ELR (cell line): ENCODE data around the gene MTHFD1.

Experiments used
- DNase-seq: peaks from one replicate; pipeline ENCODE4 v3.0.0-alpha.2; 2015; ENCODE audit warnings: low read depth

The MTHFD1 gene

DNA sequence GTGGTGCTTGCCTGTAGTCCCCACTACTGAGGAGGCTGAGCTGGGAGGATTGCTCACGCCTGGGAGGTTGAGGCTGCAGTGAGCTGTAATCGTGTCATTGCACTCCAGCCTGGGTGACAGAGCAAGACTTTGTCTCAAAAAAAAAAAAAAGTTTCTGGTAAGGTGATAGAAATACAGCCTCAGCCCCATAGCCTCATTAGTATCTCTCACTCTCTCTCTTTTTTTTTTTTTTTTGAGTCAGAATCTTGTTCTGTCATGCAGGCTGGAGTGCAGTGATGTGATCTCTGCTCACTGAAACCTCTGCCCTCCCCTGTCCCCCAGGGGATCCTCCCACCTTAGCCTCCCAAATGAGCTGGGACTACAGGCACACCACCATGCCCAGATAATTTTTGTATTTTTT is 19.2 kb downstream of the MTHFD1 start:
- no peak for DNase-seq

DNA sequence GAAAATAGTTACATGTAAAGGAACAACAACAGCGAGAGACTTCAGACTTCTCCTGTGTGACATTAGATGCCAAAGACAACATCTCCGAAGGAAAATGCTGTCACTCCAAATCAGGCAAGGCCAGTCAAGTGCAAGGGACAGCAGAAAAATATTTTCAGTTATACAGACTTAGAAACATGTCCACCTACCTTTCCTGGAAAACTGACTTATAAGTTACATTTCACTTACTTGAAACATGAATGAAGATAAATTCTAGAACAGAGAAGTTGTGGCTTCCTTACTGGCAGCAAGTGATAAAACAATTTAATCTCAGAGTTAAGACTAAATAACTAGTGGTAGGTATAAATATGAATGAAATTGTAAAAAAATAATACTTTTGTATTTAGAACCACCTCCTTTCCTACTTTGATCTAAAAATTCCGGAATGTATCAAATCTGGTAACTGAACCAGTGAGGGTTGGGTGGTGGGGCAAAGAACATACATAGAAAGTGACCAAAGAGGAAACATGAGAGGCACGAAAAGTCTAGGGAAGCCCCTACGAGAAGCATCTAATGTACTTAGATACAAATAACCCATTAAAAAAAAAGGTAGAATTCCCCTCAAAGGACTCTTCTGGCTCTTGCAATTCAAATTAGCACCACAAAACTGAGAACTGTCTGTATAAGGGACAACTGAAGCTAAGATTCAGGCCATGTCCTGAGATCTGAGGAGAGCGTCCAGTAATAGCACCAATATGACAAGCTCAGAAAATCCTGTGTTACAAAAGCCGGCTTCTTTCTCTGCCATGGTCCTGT is 21.2 kb downstream of the MTHFD1 start:
- no peak for DNase-seq

DNA sequence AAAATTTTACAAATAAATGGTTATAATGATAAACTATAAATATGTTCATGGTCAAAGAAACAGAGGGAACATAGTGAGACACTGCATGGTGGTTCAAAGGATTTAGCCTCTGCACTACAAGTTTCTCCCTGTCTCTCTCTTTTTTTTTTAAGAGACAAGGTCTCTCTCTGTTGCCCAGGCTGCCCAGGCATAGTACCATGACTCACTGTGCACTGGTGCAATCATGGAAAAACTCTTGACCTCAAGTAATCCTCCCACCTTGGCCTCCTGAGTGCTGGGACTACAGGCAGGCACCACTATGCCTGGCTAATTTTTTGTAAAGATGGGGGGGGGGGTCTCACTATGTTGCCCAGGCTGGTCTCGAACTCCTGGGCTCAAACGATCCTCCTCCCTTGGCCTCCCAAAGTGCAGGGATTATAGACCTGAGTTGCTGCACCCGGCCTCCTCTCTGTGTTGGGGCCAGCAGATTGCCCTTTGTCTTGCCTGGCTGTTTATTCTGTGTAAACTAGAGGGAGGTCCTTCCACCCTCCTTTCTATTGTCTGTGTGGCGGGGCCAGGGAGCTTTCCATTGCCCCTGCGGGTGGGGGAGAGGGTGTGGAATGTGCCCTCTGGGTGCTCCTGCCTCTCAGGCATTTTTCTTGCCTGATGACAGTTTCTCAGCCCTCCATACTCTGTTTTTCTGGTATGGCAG is 22.1 kb downstream of the MTHFD1 start:
- peak; percentile 56 for DNase-seq

DNA sequence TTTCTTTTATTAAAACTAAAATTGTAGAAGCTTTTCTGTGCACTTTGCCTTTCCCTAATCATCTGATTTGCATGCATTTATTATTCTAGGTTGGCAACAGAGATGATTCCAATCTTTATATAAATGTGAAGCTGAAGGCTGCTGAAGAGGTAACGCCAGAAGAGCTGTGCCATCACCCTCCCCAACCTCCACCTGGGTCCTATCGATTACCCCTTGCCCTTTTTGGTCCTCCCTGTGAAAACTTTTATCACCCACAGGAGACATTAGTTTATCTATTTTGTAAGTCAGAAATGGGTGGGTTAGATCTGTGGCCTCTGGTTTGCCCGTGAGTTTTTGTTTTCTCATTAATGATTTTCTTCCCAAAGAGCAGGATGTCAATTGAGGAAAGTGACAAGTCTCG is 22.8 kb downstream of the MTHFD1 start:
- no peak for DNase-seq

DNA sequence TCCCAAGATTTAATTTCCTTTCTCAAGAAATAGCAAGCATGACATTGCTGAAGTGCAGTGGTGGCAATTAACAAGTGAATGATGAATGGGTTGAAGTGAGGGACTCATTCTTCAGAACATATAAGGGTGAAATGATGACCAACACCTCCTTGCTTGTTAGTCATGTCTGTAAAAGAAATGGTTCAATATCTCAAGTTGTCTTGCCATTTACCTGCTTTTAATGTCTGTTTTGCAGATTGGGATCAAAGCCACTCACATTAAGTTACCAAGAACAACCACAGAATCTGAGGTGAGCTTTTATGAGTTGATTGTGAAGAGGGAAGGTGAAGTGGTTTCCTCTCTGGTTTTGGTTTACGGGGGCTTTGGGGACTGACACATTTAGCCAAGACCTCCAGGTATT is 24.1 kb downstream of the MTHFD1 start:
- no peak for DNase-seq

DNA sequence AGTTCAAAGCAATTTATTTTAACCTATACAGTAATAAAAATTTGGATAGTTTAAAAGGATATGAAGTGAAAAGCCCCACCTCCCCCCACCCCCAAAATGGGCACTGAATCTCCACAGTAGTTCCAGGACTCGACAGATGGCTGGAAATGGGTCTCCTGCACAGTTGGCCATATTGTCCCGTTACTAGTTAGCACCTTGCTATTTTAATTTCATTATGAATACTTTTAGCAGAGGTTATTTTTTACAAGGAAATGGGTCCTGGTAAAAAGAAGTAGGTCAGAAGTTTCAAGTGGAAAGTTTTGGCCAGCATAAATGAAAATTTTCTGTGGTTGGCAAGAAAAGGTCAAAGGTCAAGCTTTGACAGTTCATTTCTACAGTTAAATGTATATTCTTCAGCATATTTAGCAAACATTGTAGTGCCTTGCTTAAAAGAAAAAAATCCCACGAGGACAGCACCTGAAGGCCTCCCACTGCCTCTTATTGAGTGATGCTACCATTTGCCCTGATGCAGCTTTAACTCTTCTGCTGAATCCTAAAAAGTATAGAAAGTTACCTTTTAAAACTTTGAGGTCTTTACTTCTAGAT is 28.3 kb downstream of the MTHFD1 start:
- no peak for DNase-seq

DNA sequence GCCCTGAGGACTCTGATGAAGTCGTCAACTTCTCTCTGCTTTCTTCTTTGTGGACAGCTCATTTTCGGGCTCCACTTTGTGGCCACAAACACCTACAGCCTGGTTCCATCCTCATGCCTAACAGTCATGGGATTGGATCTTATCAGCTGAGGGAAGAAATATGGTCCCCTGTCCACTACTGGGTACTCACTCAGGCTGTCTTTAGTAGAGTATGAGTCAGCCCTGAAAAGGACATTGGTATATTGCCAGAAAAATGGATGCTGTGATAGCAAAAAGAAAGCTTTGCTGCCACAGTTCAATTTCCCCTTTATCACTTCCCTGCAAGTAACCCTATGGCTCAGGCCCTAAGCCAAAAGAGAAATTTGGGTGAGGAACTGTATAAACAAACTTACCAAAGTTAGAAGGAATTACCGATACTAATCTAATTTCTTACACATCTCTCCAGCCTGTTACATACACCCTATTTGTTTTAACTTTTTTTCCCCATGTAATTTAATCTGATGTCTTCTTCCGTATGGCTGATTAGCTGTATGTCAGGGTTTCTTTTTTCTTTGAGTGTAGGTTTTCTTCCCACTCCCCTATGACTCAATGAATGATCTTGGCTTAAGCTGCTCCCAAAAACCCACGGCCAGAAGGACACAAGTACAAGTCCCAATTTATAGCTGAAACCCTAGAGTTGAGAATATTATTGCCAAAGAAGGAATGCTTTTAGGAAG is 29.1 kb downstream of the MTHFD1 start:
- DNase-seq = peak; percentile 57

DNA sequence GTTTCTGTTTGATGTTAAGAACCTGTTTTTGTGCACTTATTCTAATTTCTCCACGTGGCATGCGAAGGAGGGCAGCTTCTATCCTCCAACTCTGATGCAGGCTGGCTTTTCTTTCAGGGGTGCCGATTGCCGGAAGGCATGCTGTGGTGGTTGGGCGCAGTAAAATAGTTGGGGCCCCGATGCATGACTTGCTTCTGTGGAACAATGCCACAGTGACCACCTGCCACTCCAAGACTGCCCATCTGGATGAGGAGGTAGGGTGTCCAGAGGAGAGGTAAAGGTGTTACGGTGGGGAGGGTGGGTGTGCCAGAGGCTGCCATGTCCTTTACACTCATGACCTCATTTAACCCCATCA is 29.6 kb downstream of the MTHFD1 start:
- DNase-seq = no peak

DNA sequence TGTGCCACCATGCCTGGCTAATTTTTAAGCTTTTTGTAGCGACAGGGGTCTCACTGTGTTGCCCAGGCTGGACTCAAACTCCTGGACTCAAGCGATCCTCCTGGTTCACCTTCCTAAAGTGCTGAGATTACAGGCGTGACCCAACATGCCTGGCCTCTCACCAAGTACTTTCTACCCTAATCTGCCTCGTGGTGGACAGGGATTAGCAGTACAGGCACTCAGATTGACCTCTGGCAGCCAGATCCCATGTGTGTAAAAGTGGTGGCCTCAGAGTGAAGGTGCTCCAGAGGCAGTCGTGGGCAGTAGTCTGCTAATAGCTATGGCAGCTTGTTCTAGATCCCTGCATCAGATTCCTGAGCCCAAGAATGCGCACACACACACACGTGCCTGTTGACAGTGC is 30.9 kb downstream of the MTHFD1 start:
- DNase-seq = no peak

DNA sequence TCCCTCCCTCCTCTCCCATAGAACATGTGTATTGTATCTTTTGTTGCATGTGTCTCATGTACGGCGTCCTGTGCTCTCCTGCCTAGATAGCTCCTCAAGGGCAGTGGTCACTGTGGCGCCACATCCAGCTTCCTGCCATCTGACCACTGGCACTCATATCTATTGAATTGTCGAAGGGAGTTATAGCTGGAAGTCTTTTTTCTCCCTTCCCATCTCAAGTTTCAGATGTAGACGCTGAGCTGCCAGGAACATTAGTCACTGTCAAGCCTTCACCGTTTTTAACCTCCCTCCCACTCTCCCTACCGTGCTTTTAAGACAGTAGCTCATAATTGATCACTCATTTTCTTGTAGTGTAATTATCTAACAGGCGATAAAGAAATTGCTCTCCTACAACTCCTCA is 33.0 kb downstream of the MTHFD1 start:
- peak; percentile 87 for DNase-seq

DNA sequence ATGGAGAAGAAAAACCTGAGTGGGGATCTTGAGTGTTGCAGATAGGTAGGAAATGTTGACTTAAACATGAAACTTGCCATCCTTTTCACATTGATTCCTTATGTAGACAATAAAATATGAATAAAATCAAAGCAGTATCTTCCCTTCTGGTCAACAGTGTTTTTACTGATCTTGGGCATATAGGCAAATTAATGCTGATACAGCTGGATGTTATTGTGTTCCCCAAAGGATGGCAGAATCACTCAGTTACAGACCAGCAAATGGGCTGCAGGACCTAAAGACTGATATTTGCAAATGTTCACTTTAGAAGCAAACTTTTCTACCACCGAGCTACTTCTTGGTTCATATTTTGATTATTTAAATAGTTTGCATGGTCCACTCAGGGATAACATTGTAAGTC is 33.9 kb downstream of the MTHFD1 start:
- no peak for DNase-seq

DNA sequence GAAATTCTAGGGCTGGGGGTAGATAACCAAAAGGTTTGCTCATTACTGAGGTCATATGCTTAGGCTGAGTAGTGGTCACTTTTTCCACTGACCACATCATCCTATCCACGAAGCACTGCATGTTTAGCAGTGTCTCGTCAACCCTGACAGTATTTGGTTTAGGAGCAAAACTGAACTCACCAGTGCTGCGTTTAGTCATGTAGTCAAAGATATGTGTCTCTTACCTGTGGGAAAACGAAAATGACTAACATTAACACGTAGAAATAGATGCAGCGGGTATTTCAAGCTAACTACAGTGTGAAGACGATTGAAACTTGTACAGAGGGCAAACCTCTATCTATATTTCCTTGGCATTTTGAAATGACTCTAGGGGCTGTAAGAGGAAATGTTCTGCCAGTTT is 34.6 kb downstream of the MTHFD1 start:
- no peak for DNase-seq

DNA sequence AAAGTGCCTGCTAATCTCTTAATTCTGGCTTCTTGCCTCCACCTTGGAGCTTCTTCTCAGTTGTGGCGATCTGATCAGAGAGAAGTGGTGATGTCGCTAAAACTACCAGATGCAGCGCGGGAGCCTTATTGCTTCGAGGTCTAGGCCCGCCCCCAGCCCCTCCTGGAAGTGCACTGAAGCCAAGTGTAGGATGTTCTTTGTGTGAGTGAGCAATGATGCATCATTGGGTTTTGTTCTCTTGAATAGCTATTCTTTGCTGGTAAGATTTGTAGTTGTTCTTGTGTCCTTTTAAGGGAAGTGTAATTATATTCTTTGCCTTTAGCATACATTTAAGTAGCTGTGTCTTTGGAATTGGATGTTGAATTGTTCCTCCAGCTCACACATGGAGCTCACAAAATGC is 35.8 kb downstream of the MTHFD1 start:
- peak; percentile 65 for DNase-seq

DNA sequence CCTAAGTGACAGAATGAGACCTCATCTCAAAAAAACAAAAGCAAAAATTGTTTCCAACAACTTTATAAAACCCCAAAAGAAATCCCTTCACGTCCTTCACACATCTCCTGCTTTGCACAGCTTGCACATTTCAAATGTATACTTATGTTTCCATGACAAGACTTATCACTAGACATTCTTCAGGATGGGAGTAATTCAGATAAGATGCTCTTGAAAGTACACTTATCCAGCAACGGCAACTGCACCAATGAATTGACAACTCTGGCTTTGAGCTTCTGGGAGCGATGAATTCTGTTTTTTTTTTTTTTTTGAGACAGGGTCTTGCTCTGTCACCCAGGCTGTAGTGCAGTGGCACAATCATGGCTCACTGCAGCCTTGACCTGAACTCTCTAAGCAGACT is 46.4 kb downstream of the MTHFD1 start:
- DNase-seq = no peak

DNA sequence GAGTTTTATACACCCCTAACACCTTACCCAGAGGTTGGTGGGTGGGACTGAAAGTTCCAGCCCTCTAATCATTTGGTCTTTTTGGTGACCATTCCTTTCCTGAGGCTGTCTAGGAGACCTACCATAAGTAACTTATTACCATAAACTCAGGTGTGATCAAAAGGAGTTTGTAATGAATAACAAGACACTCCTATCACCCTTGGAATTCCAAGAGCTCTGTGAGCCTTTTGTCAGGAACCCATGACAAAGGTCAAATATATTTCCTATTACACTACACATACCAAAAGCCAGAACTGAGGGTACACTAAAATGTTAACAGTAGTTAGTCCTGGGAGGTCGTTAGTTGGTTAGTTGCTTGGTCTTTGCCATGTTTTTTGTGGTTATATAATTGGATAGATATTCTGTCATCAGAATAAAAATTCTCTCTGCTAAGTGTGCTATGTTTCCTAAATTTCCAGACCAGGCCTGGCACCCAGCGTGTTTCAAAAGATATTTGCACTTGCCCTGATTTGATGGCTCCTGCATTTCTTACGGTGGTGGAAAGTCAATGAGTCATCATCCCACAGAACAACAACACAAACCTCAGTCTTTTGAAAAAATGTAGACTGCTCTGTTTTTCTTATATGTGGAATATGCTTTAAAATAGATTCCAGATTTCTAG is 50.2 kb downstream of the MTHFD1 start:
- DNase-seq = peak; percentile 82

DNA sequence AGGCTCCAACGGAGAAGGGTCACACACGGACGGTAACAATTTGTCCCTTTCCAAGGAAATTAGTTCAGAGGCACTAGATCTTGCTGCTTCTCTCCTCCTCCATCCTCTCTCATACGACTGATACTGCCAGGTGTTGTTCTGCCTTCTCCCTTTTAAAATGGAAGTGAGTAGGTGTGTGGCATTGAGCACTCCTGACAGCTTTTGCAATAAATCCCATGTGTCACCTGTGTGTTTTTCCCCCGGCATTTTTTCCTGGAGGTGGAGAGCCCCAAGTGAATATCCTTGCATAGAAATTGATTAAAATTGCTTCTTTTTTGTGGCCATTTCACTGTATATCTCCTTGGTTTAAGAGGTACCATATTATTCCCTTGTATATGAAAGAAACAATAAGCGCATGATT is 51.0 kb downstream of the MTHFD1 start:
- no peak for DNase-seq

DNA sequence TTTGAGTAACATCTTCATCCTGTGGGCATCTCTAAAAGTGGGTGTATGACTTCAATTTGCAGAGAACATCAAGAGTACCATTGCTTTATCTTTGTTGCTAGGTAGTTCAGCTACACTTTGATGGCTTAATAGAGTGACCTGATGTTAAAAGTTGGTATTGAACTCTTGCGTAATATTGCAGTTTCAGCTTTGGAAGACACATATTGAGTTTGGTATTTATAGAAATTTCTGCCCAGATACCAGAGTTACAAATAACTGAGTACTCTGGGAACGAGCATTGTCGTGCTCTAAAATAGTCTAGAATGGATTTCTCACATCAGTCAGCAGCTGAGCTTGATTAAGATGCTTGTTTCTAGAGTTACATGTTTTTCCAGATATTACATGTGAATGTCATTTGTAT is 52.3 kb downstream of the MTHFD1 start:
- no peak for DNase-seq

DNA sequence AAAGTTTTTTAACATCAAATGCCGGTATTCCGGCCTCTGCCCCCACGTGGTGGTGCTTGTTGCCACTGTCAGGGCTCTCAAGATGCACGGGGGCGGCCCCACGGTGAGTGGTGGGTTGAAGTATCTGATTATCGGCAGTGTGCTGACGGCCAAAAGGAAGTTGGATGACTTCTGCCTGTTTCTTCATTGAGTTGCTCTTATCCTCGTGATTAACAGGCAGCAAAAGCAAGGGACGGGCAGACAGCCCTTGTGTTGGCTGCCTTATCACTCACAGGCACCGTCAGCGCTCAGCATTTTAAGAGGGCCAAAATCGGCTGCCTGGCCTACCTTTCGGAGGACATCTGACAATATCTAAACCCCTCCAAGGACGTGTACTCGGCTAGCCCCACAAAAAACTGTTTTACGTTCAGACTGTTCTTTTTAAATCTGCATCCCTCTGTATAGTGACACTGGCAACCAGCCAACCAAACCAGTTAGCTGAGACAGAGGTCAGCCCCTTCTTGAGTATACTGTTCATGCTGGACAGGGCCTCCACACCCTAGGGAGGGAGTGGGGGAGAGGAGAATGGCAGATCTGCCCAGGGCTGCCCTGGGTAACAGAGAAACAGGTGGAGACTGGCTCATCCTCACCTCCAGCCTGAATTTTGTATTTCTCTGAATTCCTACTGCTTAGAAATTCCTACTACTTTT is 54.3 kb downstream of the MTHFD1 start:
- no peak for DNase-seq

DNA sequence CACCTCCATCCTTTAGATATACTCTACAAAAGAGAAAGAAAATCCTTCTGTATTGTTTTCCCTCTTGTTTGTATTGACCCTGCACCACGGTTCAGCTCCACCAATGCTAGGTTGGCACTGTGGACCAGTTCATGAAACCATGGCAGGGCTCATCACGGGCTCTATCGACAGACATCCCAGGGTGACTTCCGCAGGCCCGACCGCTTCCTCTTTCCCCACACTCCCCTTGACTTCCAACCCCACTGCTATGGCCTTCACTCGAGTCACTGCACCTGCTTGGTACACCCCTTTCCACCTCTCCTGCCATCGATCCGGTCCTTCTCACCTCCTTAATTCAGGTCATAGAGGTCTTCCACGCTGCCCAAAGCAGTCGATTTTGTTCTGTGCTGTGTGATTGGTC is 56.0 kb downstream of the MTHFD1 start:
- no peak for DNase-seq

DNA sequence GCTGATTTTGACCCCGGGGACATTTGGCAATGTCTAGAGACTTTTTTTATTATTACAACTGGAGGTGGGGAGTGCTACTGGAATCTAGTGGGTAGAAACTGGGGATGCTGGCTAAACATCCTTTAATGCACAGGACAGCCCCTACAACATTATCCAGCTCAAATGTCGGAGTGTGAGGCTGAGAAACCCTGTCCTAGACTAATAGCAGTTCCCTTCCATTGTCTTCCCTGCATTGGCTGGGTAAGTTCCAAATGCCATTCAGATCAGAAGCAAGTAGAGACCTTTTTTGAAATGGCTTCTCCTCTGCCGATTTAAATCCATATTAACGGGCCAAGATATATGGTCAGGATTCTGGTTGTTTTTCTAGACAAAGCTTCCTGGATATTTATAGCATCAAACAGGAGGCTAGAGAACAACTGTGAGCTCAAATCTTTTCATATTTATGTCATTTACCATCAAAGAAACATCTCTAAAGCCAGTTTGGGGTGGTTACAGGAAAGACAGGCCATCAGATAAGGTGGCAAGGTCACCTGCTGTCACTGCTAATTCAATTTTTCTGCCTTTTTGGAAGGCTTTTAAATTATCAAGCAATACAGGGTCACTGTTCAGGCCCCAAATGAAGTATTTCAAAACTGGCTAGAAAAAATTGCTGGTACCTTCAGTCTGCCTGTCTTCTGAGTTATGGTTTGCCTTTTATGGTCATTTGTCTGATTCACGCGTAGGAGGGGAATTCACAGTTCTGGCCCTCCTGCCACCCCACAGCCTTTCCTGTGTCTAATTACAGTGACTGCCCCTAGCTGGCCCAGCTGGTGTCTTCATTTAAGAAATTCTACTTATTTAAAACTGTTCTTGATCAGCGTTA is 57.1 kb downstream of the MTHFD1 start:
- peak; percentile 68 for DNase-seq
